HCT116 (cell line): Measurements from ENCODE around the gene ALK. TPM values are rescaled to one million over a fixed set of nuclear protein-coding genes. Genes with fewer than 3 reads are reported as not detected.

ENCODE experiments used
- ATAC-seq: fragments of 200-7000 bp; cut with Tn5 transposase; 2 replicates; pipeline ENCODE4 v1.9.1; 2020; ENCODE audit warnings: mild to moderate bottlenecking, moderate library complexity
- BruUV-seq: library from RNA; stranded (reverse); fragments of 400-500 nt; replicated peaks from 2 replicates; lab custom pipeline; 2021; lab: Mats Ljungman, UMichigan
- CTCF ChIA-PET: fragments of 300-600 bp; sonication (Branson Sonifier 250); formaldehyde crosslinking; loops from one replicate; lab custom pipeline; 2021; ENCODE audit warnings: antibody characterized with exemption; lab: Charles Lee
- POLR2A ChIA-PET: fragments of 300-600, 350-600 bp; sonication (Branson Sonifier 250); formaldehyde crosslinking; loops from one replicate; lab custom pipeline; 2021; ENCODE audit warnings: antibody characterized with exemption; lab: Charles Lee
- RAD21 ChIA-PET, 2 experiments: fragments of 300-600 bp; sonication (Branson Sonifier 250); formaldehyde crosslinking; loops; one replicate each; lab custom pipeline; 2023; ENCODE audit warnings: low total read pairs in 2 of 2; ENCODE audit not compliant: uncharacterized antibody in 2 of 2, unreplicated experiment in 2 of 2, low non-redundant PET in 1 of 2; lab: Charles Lee
- DNase-seq: peaks from one replicate; pipeline ENCODE4 v3.0.0-alpha.2; 2010; ENCODE audit warnings: low read depth, low spot score
- H2AFZ ChIP-seq: fragments of 200-600 bp; shearing (Covaris generic), sonication (generic); 2 replicates; pipeline ENCODE4 v1.6.1; 2017; ENCODE audit warnings: low read depth, mixed run types, mixed read lengths, antibody characterized with exemption, low read length; ENCODE audit not compliant: poor library complexity, severe bottlenecking
- H3K27ac ChIP-seq: 2 replicates; pipeline ENCODE4 v1.5.1; 2012; ENCODE audit warnings: low read depth, low read length
- H3K27me3 ChIP-seq: fragments of 200-600 bp; sonication (generic); 2 replicates; pipeline ENCODE4 v1.6.1; 2016; ENCODE audit warnings: mixed run types, low read length, mixed read lengths; ENCODE audit not compliant: insufficient read depth
- H3K36me3 ChIP-seq, 2 experiments: fragments of 200-500 bp in 1 of 2; fragments of 200-600 bp in 1 of 2; sonication (Bioruptor generic) in 1 of 2; sonication (generic) in 1 of 2; 2 replicates each; pipeline versions ENCODE4 v1.5.1 to v1.6.1; 2014 to 2016; ENCODE audit warnings: low read length in 2 of 2, inconsistent platforms in 1 of 2, mixed read lengths in 1 of 2, mixed run types in 1 of 2; ENCODE audit not compliant: insufficient read depth in 2 of 2, control insufficient read depth in 1 of 2
- H3K4me1 ChIP-seq, 2 experiments: fragments of 200-600 bp in 1 of 2; sonication (generic) in 1 of 2; 2 replicates each; pipeline versions ENCODE4 v1.5.1 to v1.6.1; 2012 to 2017; ENCODE audit warnings: low read length in 2 of 2, inconsistent platforms in 1 of 2, mild to moderate bottlenecking in 1 of 2, mixed read lengths in 1 of 2, mixed run types in 1 of 2, moderate library complexity in 1 of 2; ENCODE audit not compliant: insufficient read depth in 2 of 2, control insufficient read depth in 1 of 2
- H3K4me2 ChIP-seq: fragments of 200-600 bp; sonication (generic); 2 replicates; pipeline ENCODE4 v1.6.1; 2017; ENCODE audit warnings: mixed run types, low read length, mixed read lengths
- H3K4me3 ChIP-seq, 2 experiments: fragments of 200-600 bp in 1 of 2; sonication (generic) in 1 of 2; replicated peaks in 1 of 2; 2 replicates each; pipeline ENCODE4 v1.5.1; 2011 to 2016; ENCODE audit warnings: low read length in 2 of 2, control low read depth in 1 of 2, low read depth in 1 of 2, mild to moderate bottlenecking in 1 of 2, mixed read lengths in 1 of 2, mixed run types in 1 of 2
- H3K79me2 ChIP-seq: fragments of 200-600 bp; sonication (generic); 2 replicates; pipeline ENCODE4 v1.6.1; 2017; ENCODE audit warnings: mild to moderate bottlenecking, mixed run types, low read length, moderate library complexity, mixed read lengths; ENCODE audit not compliant: insufficient read depth
- H3K9ac ChIP-seq: fragments of 200-600 bp; sonication (generic); 2 replicates; pipeline ENCODE4 v1.6.1; 2016; ENCODE audit warnings: low read length, mixed read lengths
- H3K9me2 ChIP-seq: fragments of 200-600 bp; sonication (generic), shearing (Covaris generic); 2 replicates; pipeline ENCODE4 v1.6.1; 2017; ENCODE audit warnings: mixed run types, mild to moderate bottlenecking, moderate library complexity; ENCODE audit not compliant: insufficient read depth
- H3K9me3 ChIP-seq, 2 experiments: fragments of 200-500 bp in 1 of 2; fragments of 200-600 bp in 1 of 2; sonication (Bioruptor generic) in 1 of 2; sonication (generic) in 1 of 2; 2 replicates each; pipeline ENCODE4 v1.6.1; 2014 to 2017; ENCODE audit warnings: low read length in 2 of 2, mixed read lengths in 2 of 2, inconsistent platforms in 1 of 2, low read depth in 1 of 2, mild to moderate bottlenecking in 1 of 2, mixed run types in 1 of 2, moderate library complexity in 1 of 2; ENCODE audit not compliant: control insufficient read depth in 1 of 2, insufficient read depth in 1 of 2
- H4K20me1 ChIP-seq: fragments of 200-600 bp; sonication (generic), shearing (Covaris generic); 2 replicates; pipeline ENCODE4 v1.6.1; 2017; ENCODE audit warnings: mixed run types, mild to moderate bottlenecking, moderate library complexity; ENCODE audit not compliant: insufficient read depth
- CEBPB ChIP-seq: IDR thresholded peaks from 2 replicates; pipeline ENCODE4 v1.6.1; 2012; ENCODE audit warnings: low read depth
- CTCF ChIP-seq, 3 experiments: fragments of 200-600 bp in 1 of 3; sonication (generic) in 1 of 3; IDR thresholded peaks in 2 of 3; conservative IDR thresholded peaks in 1 of 3; 2 replicates each; pipeline ENCODE4 v1.5.1; 2012 to 2017; ENCODE audit warnings: low read depth in 2 of 3, low read length in 2 of 3, antibody characterized with exemption in 1 of 3, borderline replicate concordance in 1 of 3, control low read depth in 1 of 3, mild to moderate bottlenecking in 1 of 3, mixed read lengths in 1 of 3, mixed run types in 1 of 3, moderate library complexity in 1 of 3; ENCODE audit not compliant: insufficient read depth in 1 of 3
- EZH2 ChIP-seq: fragments of 200-600 bp; sonication (generic); IDR thresholded peaks from 2 replicates; pipeline ENCODE4 v1.6.1; 2017; ENCODE audit warnings: antibody characterized with exemption, mixed run types
- JUND ChIP-seq: IDR thresholded peaks from 2 replicates; pipeline ENCODE4 v1.6.1; 2012
- POLR2A ChIP-seq: IDR thresholded peaks from 2 replicates; pipeline ENCODE4 v1.7.0; 2011; ENCODE audit warnings: borderline replicate concordance; ENCODE audit not compliant: insufficient read depth, insufficient read length; ENCODE audit errors: extremely low read depth
- POLR2AphosphoS5 ChIP-seq: IDR thresholded peaks from 2 replicates; pipeline ENCODE4 v1.6.1; 2011; ENCODE audit warnings: mild to moderate bottlenecking, low read depth, low read length, moderate library complexity
- SP1 ChIP-seq: IDR thresholded peaks from 2 replicates; pipeline ENCODE4 v1.6.1; 2012; ENCODE audit warnings: low read depth
- YY1 ChIP-seq: IDR thresholded peaks from 2 replicates; pipeline ENCODE4 v1.6.1; 2011; ENCODE audit warnings: low read length, low read depth, moderate library complexity, mild to moderate bottlenecking; ENCODE audit not compliant: insufficient replicate concordance; ENCODE audit errors: extremely low read depth
- ZBTB33 ChIP-seq: IDR thresholded peaks from 2 replicates; pipeline ENCODE4 v1.6.1; 2011; ENCODE audit warnings: mild to moderate bottlenecking, low read length, moderate library complexity; ENCODE audit not compliant: insufficient replicate concordance; ENCODE audit errors: extremely low read depth
- ZFX ChIP-seq: fragments of 450-650 bp; IDR thresholded peaks from 2 replicates; pipeline ENCODE4 v1.6.1; 2017
- ZNF274 ChIP-seq: fragments of 200-500 bp; sonication (Bioruptor generic); IDR thresholded peaks from 2 replicates; pipeline ENCODE4 v1.6.1; 2014; ENCODE audit warnings: mild to moderate bottlenecking, low read depth, low read length, inconsistent platforms
- intact Hi-C: fragments of 100-400 bp; cut with micrococcal nuclease; formaldehyde crosslinking; loops from 2 replicates; pipeline ENCODE4 v1.10.0; 2022
- total RNA-seq: library from RNA; stranded (reverse); gene quantifications from one replicate; pipeline ENCODE4 v1.2.1, GENCODE V29; 2021; ENCODE audit not compliant: unreplicated experiment

ALK gene
- total RNA-seq, 1 experiment from 2014 or later: not detected

- no peak overlapping the region for H3K4me3 ChIP-seq
- ChIA-PET RAD21 (no interaction called here), POLR2A (no interaction called here)
- no peaks in the 10 kb centered on the region for H3K9me2 ChIP-seq
- no peaks in the 10 kb centered on the region for H3K79me2 ChIP-seq
- H3K4me1 ChIP-seq: no peaks in the 10 kb centered on the region
- BruUV-seq: no TSS peak
- no peak for ATAC-seq
- intact Hi-C loops: no loop called here
- H3K27me3 ChIP-seq: no peaks in the 10 kb centered on the region
- no peaks in the 10 kb centered on the region for H4K20me1 ChIP-seq
- H3K4me2 ChIP-seq: no peak overlapping the region
- TF ChIP-seq ZNF274: no peak
- TF ChIP-seq ZFX: no peak
- TF ChIP-seq CEBPB: no peak
- no peak for TF ChIP-seq CTCF (IDR thresholded peaks at IDR 0.05 in 2 of 3, conservative IDR thresholded peaks at IDR 0.05 in 1 of 3; ENCODE audit: borderline replicate concordance in 1 of 3, insufficient read depth in 1 of 3, low read depth in 2 of 3, low read length in 2 of 3)
- no peak for TF ChIP-seq ZBTB33
- no peak for TF ChIP-seq JUND
- no peak for TF ChIP-seq POLR2A
- no peak for TF ChIP-seq POLR2AphosphoS5
- no peak for TF ChIP-seq YY1
- TF ChIP-seq EZH2: no peak
- no peak for TF ChIP-seq SP1
- TF ChIP-seq, all 23 proteins: peak for 0
- Histone ChIP-seq H3K9ac (no peak overlapping the region), H3K27ac (no peak overlapping the region), H3K36me3 (peaks cover 0 to 8% of the 10 kb centered on the region in 2 experiments; a peak in 1 of 4 replicates), H2AFZ (no peak overlapping the region), H3K9me3 (no peaks in the 10 kb centered on the region)
- DNase-seq: no peak
- CTCF ChIA-PET: no interaction called here
Observed at GRCh38 chr2:29157131-29157530, 764.3 kb downstream of the ALK start.
